ENCODE measurements around the gene C1orf87. TPM values are rescaled to one million over a fixed set of nuclear protein-coding genes. Genes with fewer than 3 reads are reported as not detected.

The C1orf87 gene
- total RNA-seq, 4 donors from 2014 or later = 0.40 TPM; not detected in 3

DNA sequence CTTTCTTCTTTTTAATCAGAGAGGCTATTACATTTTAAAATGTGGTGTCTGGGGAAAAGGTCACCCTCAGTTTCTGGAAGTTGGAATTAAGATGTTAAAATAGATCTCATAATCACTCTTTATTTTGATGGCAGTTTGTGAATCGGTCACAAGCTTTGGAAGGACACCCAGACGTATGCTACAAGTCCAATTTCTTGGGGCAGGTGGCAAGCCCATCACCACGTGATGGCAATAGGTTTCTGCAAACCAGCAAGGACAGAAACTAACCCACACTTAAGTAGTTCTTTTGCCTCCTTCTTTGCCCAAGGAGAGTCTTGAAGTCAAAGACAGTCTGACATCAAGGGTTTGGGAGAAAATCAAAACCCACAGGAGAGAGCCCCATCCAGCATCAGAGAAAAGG lies 72.9 kb downstream of the C1orf87 start:
- H3K4me3 ChIP-seq = no peak overlapping the region
- intact Hi-C loops (cut with DNase I; ENCODE audit: low total_unique reads) = no loop called here
- WGBS, 2 donors (ENCODE audit: low coverage in 1 of 2) = 70 to 100% methylated on average over 2 to 3 of the region's 3 CpGs
- H3K27ac ChIP-seq = no peak overlapping the region
- in situ Hi-C loops (cut with MboI; ENCODE audit: low pct_ligation_motif_present in 1 of 4, low pct_unique_long_range_greater_than_20kb in 1 of 4, low sequenced_read_pairs in 3 of 4) = no loop called here
- H3K4me1 ChIP-seq = no peaks in the 10 kb centered on the region
- DNase-seq = no peak
- TF ChIP-seq POLR2AphosphoS5 (IDR thresholded peaks at IDR 0.05) (no peak), POLR2A (IDR thresholded peaks at IDR 0.05) (no peak), EP300 (IDR thresholded peaks at IDR 0.05; ENCODE audit: low read depth) (no peak)
- TF ChIP-seq, protein P1, sequence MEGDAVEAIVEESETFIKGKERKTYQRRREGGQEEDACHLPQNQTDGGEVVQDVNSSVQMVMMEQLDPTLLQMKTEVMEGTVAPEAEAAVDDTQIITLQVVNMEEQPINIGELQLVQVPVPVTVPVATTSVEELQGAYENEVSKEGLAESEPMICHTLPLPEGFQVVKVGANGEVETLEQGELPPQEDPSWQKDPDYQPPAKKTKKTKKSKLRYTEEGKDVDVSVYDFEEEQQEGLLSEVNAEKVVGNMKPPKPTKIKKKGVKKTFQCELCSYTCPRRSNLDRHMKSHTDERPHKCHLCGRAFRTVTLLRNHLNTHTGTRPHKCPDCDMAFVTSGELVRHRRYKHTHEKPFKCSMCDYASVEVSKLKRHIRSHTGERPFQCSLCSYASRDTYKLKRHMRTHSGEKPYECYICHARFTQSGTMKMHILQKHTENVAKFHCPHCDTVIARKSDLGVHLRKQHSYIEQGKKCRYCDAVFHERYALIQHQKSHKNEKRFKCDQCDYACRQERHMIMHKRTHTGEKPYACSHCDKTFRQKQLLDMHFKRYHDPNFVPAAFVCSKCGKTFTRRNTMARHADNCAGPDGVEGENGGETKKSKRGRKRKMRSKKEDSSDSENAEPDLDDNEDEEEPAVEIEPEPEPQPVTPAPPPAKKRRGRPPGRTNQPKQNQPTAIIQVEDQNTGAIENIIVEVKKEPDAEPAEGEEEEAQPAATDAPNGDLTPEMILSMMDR (IDR thresholded peaks at IDR 0.05) = no peak
- no peaks in the 10 kb centered on the region for H3K36me3 ChIP-seq
- H3K27me3 ChIP-seq = no peaks in the 10 kb centered on the region
- no peaks in the 10 kb centered on the region for H3K9me3 ChIP-seq

DNA sequence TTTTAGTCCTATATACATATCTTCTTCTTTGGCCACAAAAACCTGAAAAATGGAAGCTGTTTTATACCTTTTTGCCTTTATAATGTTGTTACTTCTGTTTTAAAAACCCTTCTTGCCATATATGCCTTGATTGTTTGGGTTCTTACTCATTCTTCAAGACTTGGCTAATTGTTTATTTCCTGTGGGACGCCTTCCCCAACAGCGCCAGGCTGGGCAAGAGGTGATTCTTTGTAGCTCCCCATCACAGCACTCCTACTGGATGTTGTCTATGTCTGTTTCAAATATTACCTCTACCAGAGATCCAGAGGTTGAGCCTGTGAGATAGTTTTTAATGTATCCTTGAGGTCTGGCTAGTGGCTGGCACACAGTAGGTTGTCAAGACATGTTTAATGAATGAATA lies 73.8 kb downstream of the C1orf87 start:
- in situ Hi-C loops (cut with MboI; ENCODE audit: low pct_ligation_motif_present in 1 of 4, low pct_unique_long_range_greater_than_20kb in 1 of 4, low sequenced_read_pairs in 3 of 4) = loop anchor here in 3 of 4 donors (25.0 kb wide), 3 partner anchors 763 to 1863 kb away; no protein-coding TSS in a partner anchor
- no peak for DNase-seq
- H3K27ac ChIP-seq = no peak overlapping the region
- no peaks in the 10 kb centered on the region for H3K27me3 ChIP-seq
- no peaks in the 10 kb centered on the region for H3K36me3 ChIP-seq
- 91 to 100% methylated on average over 1 to 2 of the region's 2 CpGs for WGBS, 2 donors (ENCODE audit: low coverage in 1 of 2)
- H3K4me1 ChIP-seq = no peaks in the 10 kb centered on the region
- intact Hi-C loops (cut with DNase I; ENCODE audit: low total_unique reads) = no loop called here
- no peak for TF ChIP-seq EP300 (IDR thresholded peaks at IDR 0.05; ENCODE audit: low read depth)
- no peak for TF ChIP-seq POLR2AphosphoS5 (IDR thresholded peaks at IDR 0.05)
- no peak for TF ChIP-seq POLR2A (IDR thresholded peaks at IDR 0.05)
- no peak overlapping the region for H3K4me3 ChIP-seq
- H3K9me3 ChIP-seq = no peaks in the 10 kb centered on the region

DNA sequence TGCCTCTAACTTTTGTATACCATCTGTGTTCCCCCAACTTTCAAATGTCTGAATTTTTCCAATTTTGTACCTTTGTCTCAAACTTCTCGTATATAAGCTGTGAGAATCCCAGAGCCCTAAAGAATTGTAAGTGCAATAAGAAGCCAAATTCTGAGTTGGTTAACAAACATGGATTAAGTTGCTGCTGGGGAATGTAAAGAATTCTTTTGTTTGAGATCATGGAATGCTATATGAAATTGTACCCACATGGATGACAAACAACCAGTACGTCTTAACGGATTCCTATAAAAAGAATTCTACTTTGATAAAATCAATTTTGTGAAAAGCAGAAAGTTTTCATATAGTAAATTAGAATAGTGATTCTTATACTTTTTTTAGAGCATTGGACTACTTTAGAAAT lies 74.6 kb downstream of the C1orf87 start:
- DNase-seq = no peak
- Histone ChIP-seq H3K27me3 (no peaks in the 10 kb centered on the region), H3K27ac (no peak overlapping the region), H3K9me3 (no peaks in the 10 kb centered on the region), H3K4me3 (no peak overlapping the region), H3K4me1 (no peaks in the 10 kb centered on the region), H3K36me3 (no peaks in the 10 kb centered on the region)
- in situ Hi-C loops (cut with MboI; ENCODE audit: low pct_ligation_motif_present in 1 of 4, low pct_unique_long_range_greater_than_20kb in 1 of 4, low sequenced_read_pairs in 3 of 4) (loop anchor here in 3 of 4 donors (25.0 kb wide), 3 partner anchors 763 to 1863 kb away; no protein-coding TSS in a partner anchor), intact Hi-C loops (cut with DNase I; ENCODE audit: low total_unique reads) (no loop called here)
- 85 to 96% methylated on average over 3 of the region's 3 CpGs for WGBS, 2 donors (ENCODE audit: low coverage in 1 of 2)
- no peak for TF ChIP-seq POLR2A (IDR thresholded peaks at IDR 0.05)

DNA sequence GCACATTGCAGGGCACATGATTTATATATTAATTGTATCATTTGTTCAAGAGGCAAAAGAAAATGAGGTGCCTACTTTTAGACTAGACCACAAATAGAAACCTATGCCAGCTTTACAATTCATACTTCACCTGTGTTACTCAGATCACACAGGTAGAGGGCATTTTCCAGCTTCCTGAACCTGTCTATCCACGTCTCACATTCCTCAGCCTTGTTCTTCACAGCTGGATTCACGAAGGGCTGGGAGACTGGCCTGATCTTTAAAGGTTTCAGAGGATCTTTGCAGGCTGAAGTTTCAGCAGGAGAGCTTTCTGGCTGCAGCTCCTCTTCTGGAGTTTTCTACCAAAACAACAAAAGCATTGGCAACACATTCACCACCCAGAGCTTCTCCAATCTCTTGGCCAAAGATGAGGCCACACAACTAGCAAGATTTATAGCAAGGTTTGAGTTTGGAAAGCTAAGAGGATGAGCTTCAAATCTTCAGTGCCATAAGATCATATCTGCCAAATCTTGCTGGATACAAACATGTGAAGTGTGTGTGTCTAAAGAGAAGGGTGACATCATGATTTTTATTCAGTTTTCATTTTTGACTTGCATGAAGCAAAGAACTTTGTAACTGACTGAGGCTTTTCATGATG lies 76.0 kb downstream of the C1orf87 start:
- Histone ChIP-seq H3K36me3 (no peaks in the 10 kb centered on the region), H3K4me1 (no peaks in the 10 kb centered on the region), H3K9me3 (no peaks in the 10 kb centered on the region), H3K27ac (no peak overlapping the region), H3K27me3 (no peaks in the 10 kb centered on the region), H3K4me3 (no peak overlapping the region)
- intact Hi-C loops (cut with DNase I; ENCODE audit: low total_unique reads) = no loop called here
- TF ChIP-seq POLR2AphosphoS5 (IDR thresholded peaks at IDR 0.05) (no peak), EP300 (IDR thresholded peaks at IDR 0.05; ENCODE audit: low read depth) (no peak), POLR2A (IDR thresholded peaks at IDR 0.05) (no peak)
- TF ChIP-seq, protein P1 (IDR thresholded peaks at IDR 0.05) = no peak
- DNase-seq = no peak
- in situ Hi-C loops (cut with MboI; ENCODE audit: low pct_ligation_motif_present in 1 of 4, low pct_unique_long_range_greater_than_20kb in 1 of 4, low sequenced_read_pairs in 3 of 4) = loop anchor here in 3 of 4 donors (25.0 kb wide), 3 partner anchors 765 to 1865 kb away; no protein-coding TSS in a partner anchor
- 47% methylated on average over 2 of the region's 2 CpGs; no CpG with 5 or more reads in 1 of the 2 donors for WGBS, 2 donors (ENCODE audit: low coverage in 1 of 2)

DNA sequence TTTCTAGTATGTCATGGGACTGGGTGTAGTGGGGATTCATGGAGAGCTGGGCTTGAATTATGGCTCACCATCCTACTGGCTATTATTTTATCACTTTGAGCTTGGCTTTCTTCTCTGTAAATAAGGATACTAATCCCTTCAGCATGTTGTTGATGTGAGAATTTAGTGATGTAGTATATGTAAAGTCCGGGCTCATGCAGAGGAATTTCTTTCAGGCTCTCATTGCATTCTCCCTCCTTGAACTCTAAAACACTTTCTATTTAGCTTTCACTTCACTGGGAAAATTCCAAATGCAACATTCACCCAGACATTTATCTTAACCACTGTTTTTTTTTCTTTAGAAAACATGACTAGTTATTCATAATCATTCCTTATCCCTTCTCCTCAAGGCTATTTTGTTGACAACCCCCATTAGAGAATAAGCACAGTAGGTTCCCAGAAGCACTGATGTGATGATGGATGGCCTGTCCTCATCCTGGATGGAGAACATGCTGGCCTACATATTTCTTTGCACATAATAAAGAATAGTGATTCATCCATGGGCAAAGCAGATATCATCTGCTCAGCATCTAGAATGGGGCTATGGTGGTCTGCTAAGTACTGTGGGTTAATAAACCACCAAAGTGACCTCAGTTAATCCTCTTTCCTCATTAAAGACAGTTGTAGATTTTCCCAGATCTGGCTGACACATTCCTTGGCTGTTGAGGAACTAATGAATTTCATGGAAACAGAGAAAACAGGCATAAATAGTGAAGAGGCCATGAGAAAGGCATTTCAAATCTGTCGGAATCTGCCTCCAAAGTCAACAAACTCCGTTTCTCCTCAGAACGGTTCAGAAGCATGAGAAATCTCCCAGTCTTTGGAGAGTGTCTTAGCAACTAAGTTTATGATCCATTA lies 79.0 kb downstream of the C1orf87 start:
- Histone ChIP-seq H3K4me1 (no peaks in the 10 kb centered on the region), H3K9me3 (no peaks in the 10 kb centered on the region), H3K27ac (no peak overlapping the region), H3K4me3 (no peak overlapping the region), H3K27me3 (no peaks in the 10 kb centered on the region), H3K36me3 (no peaks in the 10 kb centered on the region)
- intact Hi-C loops (cut with DNase I; ENCODE audit: low total_unique reads) = no loop called here
- in situ Hi-C loops (cut with MboI; ENCODE audit: low pct_ligation_motif_present in 1 of 4, low pct_unique_long_range_greater_than_20kb in 1 of 4, low sequenced_read_pairs in 3 of 4) = loop anchor here in 3 of 4 donors (25.0 kb wide), 3 partner anchors 768 to 1868 kb away; no protein-coding TSS in a partner anchor
- WGBS, 2 donors (ENCODE audit: low coverage in 1 of 2) = 65 to 85% methylated on average over 4 of the region's 4 CpGs
- peak; percentile 41 for TF ChIP-seq EP300 (IDR thresholded peaks at IDR 0.05; ENCODE audit: low read depth)
- no peak for TF ChIP-seq POLR2A (IDR thresholded peaks at IDR 0.05)
- TF ChIP-seq POLR2AphosphoS5 (IDR thresholded peaks at IDR 0.05) = peak in 2 of 3 donors; percentile 56 to 68
- TF ChIP-seq, protein P1 (IDR thresholded peaks at IDR 0.05) = no peak
- DNase-seq = no peak

All from transverse colon (tissue), 4 donors.